HCT116 (cell line): ENCODE measurements around the gene DPYSL5. TPM values are rescaled to one million over a fixed set of nuclear protein-coding genes. Genes with fewer than 3 reads are reported as not detected.

Experiments used
- ATAC-seq: fragments of 200-7000 bp; cut with Tn5 transposase; 2 replicates; pipeline ENCODE4 v1.9.1; 2020; ENCODE audit warnings: mild to moderate bottlenecking, moderate library complexity
- BruUV-seq: library from RNA; stranded (reverse); fragments of 400-500 nt; replicated peaks from 2 replicates; lab custom pipeline; 2021; lab: Mats Ljungman, UMichigan
- CTCF ChIA-PET: fragments of 300-600 bp; sonication (Branson Sonifier 250); formaldehyde crosslinking; loops from one replicate; lab custom pipeline; 2021; ENCODE audit warnings: antibody characterized with exemption; lab: Charles Lee
- POLR2A ChIA-PET: fragments of 300-600, 350-600 bp; sonication (Branson Sonifier 250); formaldehyde crosslinking; loops from one replicate; lab custom pipeline; 2021; ENCODE audit warnings: antibody characterized with exemption; lab: Charles Lee
- RAD21 ChIA-PET, 2 experiments: fragments of 300-600 bp; sonication (Branson Sonifier 250); formaldehyde crosslinking; loops; one replicate each; lab custom pipeline; 2023; ENCODE audit warnings: low total read pairs in 2 of 2; ENCODE audit not compliant: uncharacterized antibody in 2 of 2, unreplicated experiment in 2 of 2, low non-redundant PET in 1 of 2; lab: Charles Lee
- DNase-seq: peaks from one replicate; pipeline ENCODE4 v3.0.0-alpha.2; 2010; ENCODE audit warnings: low read depth, low spot score
- H2AFZ ChIP-seq: fragments of 200-600 bp; shearing (Covaris generic), sonication (generic); 2 replicates; pipeline ENCODE4 v1.6.1; 2017; ENCODE audit warnings: low read depth, mixed run types, mixed read lengths, antibody characterized with exemption, low read length; ENCODE audit not compliant: poor library complexity, severe bottlenecking
- H3K27ac ChIP-seq: 2 replicates; pipeline ENCODE4 v1.5.1; 2012; ENCODE audit warnings: low read depth, low read length
- H3K27me3 ChIP-seq: fragments of 200-600 bp; sonication (generic); 2 replicates; pipeline ENCODE4 v1.6.1; 2016; ENCODE audit warnings: mixed run types, low read length, mixed read lengths; ENCODE audit not compliant: insufficient read depth
- H3K36me3 ChIP-seq, 2 experiments: fragments of 200-500 bp in 1 of 2; fragments of 200-600 bp in 1 of 2; sonication (Bioruptor generic) in 1 of 2; sonication (generic) in 1 of 2; 2 replicates each; pipeline versions ENCODE4 v1.5.1 to v1.6.1; 2014 to 2016; ENCODE audit warnings: low read length in 2 of 2, inconsistent platforms in 1 of 2, mixed read lengths in 1 of 2, mixed run types in 1 of 2; ENCODE audit not compliant: insufficient read depth in 2 of 2, control insufficient read depth in 1 of 2
- H3K4me1 ChIP-seq, 2 experiments: fragments of 200-600 bp in 1 of 2; sonication (generic) in 1 of 2; 2 replicates each; pipeline versions ENCODE4 v1.5.1 to v1.6.1; 2012 to 2017; ENCODE audit warnings: low read length in 2 of 2, inconsistent platforms in 1 of 2, mild to moderate bottlenecking in 1 of 2, mixed read lengths in 1 of 2, mixed run types in 1 of 2, moderate library complexity in 1 of 2; ENCODE audit not compliant: insufficient read depth in 2 of 2, control insufficient read depth in 1 of 2
- H3K4me2 ChIP-seq: fragments of 200-600 bp; sonication (generic); 2 replicates; pipeline ENCODE4 v1.6.1; 2017; ENCODE audit warnings: mixed run types, low read length, mixed read lengths
- H3K4me3 ChIP-seq, 2 experiments: fragments of 200-600 bp in 1 of 2; sonication (generic) in 1 of 2; replicated peaks in 1 of 2; 2 replicates each; pipeline ENCODE4 v1.5.1; 2011 to 2016; ENCODE audit warnings: low read length in 2 of 2, control low read depth in 1 of 2, low read depth in 1 of 2, mild to moderate bottlenecking in 1 of 2, mixed read lengths in 1 of 2, mixed run types in 1 of 2
- H3K79me2 ChIP-seq: fragments of 200-600 bp; sonication (generic); 2 replicates; pipeline ENCODE4 v1.6.1; 2017; ENCODE audit warnings: mild to moderate bottlenecking, mixed run types, low read length, moderate library complexity, mixed read lengths; ENCODE audit not compliant: insufficient read depth
- H3K9ac ChIP-seq: fragments of 200-600 bp; sonication (generic); 2 replicates; pipeline ENCODE4 v1.6.1; 2016; ENCODE audit warnings: low read length, mixed read lengths
- H3K9me2 ChIP-seq: fragments of 200-600 bp; sonication (generic), shearing (Covaris generic); 2 replicates; pipeline ENCODE4 v1.6.1; 2017; ENCODE audit warnings: mixed run types, mild to moderate bottlenecking, moderate library complexity; ENCODE audit not compliant: insufficient read depth
- H3K9me3 ChIP-seq, 2 experiments: fragments of 200-500 bp in 1 of 2; fragments of 200-600 bp in 1 of 2; sonication (Bioruptor generic) in 1 of 2; sonication (generic) in 1 of 2; 2 replicates each; pipeline ENCODE4 v1.6.1; 2014 to 2017; ENCODE audit warnings: low read length in 2 of 2, mixed read lengths in 2 of 2, inconsistent platforms in 1 of 2, low read depth in 1 of 2, mild to moderate bottlenecking in 1 of 2, mixed run types in 1 of 2, moderate library complexity in 1 of 2; ENCODE audit not compliant: control insufficient read depth in 1 of 2, insufficient read depth in 1 of 2
- H4K20me1 ChIP-seq: fragments of 200-600 bp; sonication (generic), shearing (Covaris generic); 2 replicates; pipeline ENCODE4 v1.6.1; 2017; ENCODE audit warnings: mixed run types, mild to moderate bottlenecking, moderate library complexity; ENCODE audit not compliant: insufficient read depth
- CBX3 ChIP-seq: IDR thresholded peaks from 2 replicates; pipeline ENCODE4 v1.6.1; 2012; ENCODE audit warnings: low read depth
- CTCF ChIP-seq, 3 experiments: fragments of 200-600 bp in 1 of 3; sonication (generic) in 1 of 3; IDR thresholded peaks in 2 of 3; conservative IDR thresholded peaks in 1 of 3; 2 replicates each; pipeline ENCODE4 v1.5.1; 2012 to 2017; ENCODE audit warnings: low read depth in 2 of 3, low read length in 2 of 3, antibody characterized with exemption in 1 of 3, borderline replicate concordance in 1 of 3, control low read depth in 1 of 3, mild to moderate bottlenecking in 1 of 3, mixed read lengths in 1 of 3, mixed run types in 1 of 3, moderate library complexity in 1 of 3; ENCODE audit not compliant: insufficient read depth in 1 of 3
- POLR2AphosphoS5 ChIP-seq: IDR thresholded peaks from 2 replicates; pipeline ENCODE4 v1.6.1; 2011; ENCODE audit warnings: mild to moderate bottlenecking, low read depth, low read length, moderate library complexity
- SP1 ChIP-seq: IDR thresholded peaks from 2 replicates; pipeline ENCODE4 v1.6.1; 2012; ENCODE audit warnings: low read depth
- TCF7L2 ChIP-seq: IDR thresholded peaks from 2 replicates; pipeline ENCODE4 v1.7.0; 2011; ENCODE audit warnings: borderline replicate concordance, inconsistent platforms; ENCODE audit not compliant: insufficient read depth, insufficient read length; ENCODE audit errors: extremely low read depth
- YY1 ChIP-seq: IDR thresholded peaks from 2 replicates; pipeline ENCODE4 v1.6.1; 2011; ENCODE audit warnings: low read length, low read depth, moderate library complexity, mild to moderate bottlenecking; ENCODE audit not compliant: insufficient replicate concordance; ENCODE audit errors: extremely low read depth
- ZFX ChIP-seq: fragments of 450-650 bp; IDR thresholded peaks from 2 replicates; pipeline ENCODE4 v1.6.1; 2017
- ZNF274 ChIP-seq: fragments of 200-500 bp; sonication (Bioruptor generic); IDR thresholded peaks from 2 replicates; pipeline ENCODE4 v1.6.1; 2014; ENCODE audit warnings: mild to moderate bottlenecking, low read depth, low read length, inconsistent platforms
- intact Hi-C: fragments of 100-400 bp; cut with micrococcal nuclease; formaldehyde crosslinking; loops from 2 replicates; pipeline ENCODE4 v1.10.0; 2022
- total RNA-seq: library from RNA; stranded (reverse); gene quantifications from one replicate; pipeline ENCODE4 v1.2.1, GENCODE V29; 2021; ENCODE audit not compliant: unreplicated experiment
- TF ChIP-seq, protein P1 (sequence below): IDR thresholded peaks from 2 replicates; pipeline ENCODE4 v1.6.1; 2012
- TF ChIP-seq, protein P2 (sequence below): IDR thresholded peaks from 2 replicates; pipeline ENCODE4 v1.6.1; 2011; ENCODE audit warnings: mild to moderate bottlenecking, low read length, moderate library complexity; ENCODE audit not compliant: insufficient replicate concordance; ENCODE audit errors: extremely low read depth

DPYSL5 gene
- total RNA-seq, 1 experiment from 2014 or later = 8.4 TPM

DNA sequence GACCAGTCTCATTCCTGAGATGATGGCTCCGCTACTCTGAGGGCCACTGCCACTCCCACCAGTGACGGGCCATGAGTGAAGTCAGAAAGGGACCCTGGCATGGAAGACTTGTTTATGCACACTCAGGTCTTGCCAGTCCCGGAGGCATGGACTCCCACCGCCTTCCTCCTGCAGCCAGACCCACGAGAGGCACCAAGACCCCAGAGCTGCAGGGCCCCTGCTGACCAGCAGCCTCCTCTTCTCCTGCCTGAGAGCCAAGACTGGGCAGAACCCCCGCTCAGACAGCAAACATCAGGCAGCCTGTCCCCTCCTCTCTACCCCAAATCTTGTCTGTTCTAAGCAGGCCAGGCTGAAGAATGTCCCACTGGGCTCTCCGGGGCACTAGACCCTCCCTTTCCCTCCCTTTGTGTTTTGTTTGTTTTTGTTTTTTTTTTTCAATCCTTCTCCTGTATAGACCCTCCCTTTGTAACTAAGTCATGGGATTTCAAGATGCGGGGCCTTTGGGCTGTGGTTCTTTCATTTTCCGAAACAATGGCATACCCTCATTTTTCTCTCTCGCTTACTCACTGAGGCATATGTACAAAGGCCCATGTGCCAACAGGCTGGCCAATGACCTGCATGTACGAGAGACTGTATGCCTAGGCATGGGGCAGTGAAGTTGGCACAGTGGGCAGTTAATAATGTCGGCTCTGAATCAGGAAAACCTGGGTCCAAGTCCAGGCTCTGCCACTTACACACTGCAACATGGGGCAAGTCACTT is 98.2 kb downstream of the DPYSL5 start:
- CTCF ChIA-PET = interaction anchor here (1.7 kb wide), 1 partner anchor 15 kb away, joined by 5 read pairs; no protein-coding TSS in a partner anchor
- no TSS peak for BruUV-seq

DNA sequence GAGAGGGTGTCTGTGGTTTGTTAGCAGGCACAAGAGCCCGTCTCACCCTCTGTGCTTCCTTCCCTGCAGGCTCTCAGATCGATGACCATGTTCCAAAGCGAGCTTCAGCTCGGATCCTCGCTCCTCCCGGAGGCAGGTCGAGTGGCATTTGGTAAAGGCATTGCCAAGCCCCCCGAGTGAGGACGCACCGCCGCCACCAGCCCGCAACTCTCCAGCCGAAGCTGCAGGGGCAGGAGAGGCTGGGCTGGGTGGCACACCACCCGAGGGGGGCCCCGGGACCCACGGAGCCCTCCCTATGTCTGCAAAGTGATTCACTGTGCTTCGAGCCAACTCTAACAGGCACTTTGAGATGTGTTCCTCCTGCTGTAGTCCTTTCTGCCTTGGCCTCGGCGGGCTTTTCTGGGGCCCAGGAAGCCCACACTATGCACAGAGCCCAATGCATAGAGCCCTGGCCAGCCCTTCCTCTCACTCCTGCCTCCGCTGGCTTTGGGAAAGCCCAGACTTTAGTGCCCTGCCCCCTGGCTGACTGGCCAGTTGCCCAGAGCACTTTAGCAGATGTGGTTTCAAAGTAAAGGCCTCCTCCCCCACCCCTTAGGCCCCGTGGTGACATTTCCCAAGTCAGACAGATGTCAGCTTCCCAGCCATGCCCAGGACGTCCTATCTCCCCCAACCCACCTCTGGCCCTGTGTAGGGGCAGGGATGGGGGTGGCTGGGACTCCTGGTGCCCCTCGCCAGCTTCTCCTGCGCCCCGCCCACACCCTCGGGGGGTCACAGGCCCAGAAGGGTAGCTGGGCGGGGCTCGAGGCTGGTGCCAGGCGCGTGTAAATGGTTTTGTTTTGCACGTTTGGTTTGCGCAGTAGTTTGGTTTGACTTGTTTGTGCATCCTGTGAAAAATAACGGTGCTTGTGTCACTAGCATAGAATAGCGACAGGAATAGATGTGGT is 99.2 kb downstream of the DPYSL5 start:
- no peaks in the 10 kb centered on the region for H4K20me1 ChIP-seq
- no peaks in the 10 kb centered on the region for H3K9me3 ChIP-seq
- H3K4me3 ChIP-seq = no peak overlapping the region
- ChIA-PET POLR2A (no interaction called here), RAD21 (no interaction called here), CTCF (interaction anchor here (1.7 kb wide), 1 partner anchor 15 kb away, joined by 5 read pairs; no protein-coding TSS in a partner anchor)
- H3K4me2 ChIP-seq = peak overlapping the region; percentile 32; the same call in 1 of the 2 replicates
- H3K27me3 ChIP-seq = no peaks in the 10 kb centered on the region
- H3K4me1 ChIP-seq = peaks cover 0 to 16% of the 10 kb centered on the region in 2 experiments; a peak in 3 of 4 replicates
- no peak overlapping the region for H3K9ac ChIP-seq
- DNase-seq (no peak), ATAC-seq (peak; percentile 24)
- H3K9me2 ChIP-seq = no peaks in the 10 kb centered on the region
- no peak overlapping the region for H2AFZ ChIP-seq
- intact Hi-C loops = no loop called here
- H3K79me2 ChIP-seq = no peaks in the 10 kb centered on the region
- no TSS peak for BruUV-seq
- no peaks in the 10 kb centered on the region for H3K36me3 ChIP-seq
- no peak overlapping the region for H3K27ac ChIP-seq
- TF ChIP-seq CBX3 = no peak
- TF ChIP-seq, protein P1, sequence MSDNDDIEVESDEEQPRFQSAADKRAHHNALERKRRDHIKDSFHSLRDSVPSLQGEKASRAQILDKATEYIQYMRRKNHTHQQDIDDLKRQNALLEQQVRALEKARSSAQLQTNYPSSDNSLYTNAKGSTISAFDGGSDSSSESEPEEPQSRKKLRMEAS = no peak
- no peak for TF ChIP-seq CTCF (IDR thresholded peaks at IDR 0.05 in 2 of 3, conservative IDR thresholded peaks at IDR 0.05 in 1 of 3; ENCODE audit: borderline replicate concordance in 1 of 3, insufficient read depth in 1 of 3, low read depth in 2 of 3, low read length in 2 of 3)
- no peak for TF ChIP-seq POLR2AphosphoS5
- no peak for TF ChIP-seq ZFX
- TF ChIP-seq ZNF274 = no peak
- TF ChIP-seq SP1 = no peak
- TF ChIP-seq, protein P2, sequence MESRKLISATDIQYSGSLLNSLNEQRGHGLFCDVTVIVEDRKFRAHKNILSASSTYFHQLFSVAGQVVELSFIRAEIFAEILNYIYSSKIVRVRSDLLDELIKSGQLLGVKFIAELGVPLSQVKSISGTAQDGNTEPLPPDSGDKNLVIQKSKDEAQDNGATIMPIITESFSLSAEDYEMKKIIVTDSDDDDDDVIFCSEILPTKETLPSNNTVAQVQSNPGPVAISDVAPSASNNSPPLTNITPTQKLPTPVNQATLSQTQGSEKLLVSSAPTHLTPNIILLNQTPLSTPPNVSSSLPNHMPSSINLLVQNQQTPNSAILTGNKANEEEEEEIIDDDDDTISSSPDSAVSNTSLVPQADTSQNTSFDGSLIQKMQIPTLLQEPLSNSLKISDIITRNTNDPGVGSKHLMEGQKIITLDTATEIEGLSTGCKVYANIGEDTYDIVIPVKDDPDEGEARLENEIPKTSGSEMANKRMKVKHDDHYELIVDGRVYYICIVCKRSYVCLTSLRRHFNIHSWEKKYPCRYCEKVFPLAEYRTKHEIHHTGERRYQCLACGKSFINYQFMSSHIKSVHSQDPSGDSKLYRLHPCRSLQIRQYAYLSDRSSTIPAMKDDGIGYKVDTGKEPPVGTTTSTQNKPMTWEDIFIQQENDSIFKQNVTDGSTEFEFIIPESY = no peak
- no peak for TF ChIP-seq YY1

More for the DNA sequence above, 98.2 kb downstream of the DPYSL5 start:
- Histone ChIP-seq H3K79me2 (no peaks in the 10 kb centered on the region), H2AFZ (no peak overlapping the region), H3K27me3 (no peaks in the 10 kb centered on the region), H3K9me3 (no peaks in the 10 kb centered on the region), H3K4me2 (no peak overlapping the region), H3K4me3 (no peak overlapping the region), H3K36me3 (no peaks in the 10 kb centered on the region), H4K20me1 (no peaks in the 10 kb centered on the region), H3K27ac (no peak overlapping the region), H3K4me1 (peaks cover 0 to 16% of the 10 kb centered on the region in 2 experiments; a peak in 3 of 4 replicates), H3K9me2 (no peaks in the 10 kb centered on the region), H3K9ac (no peak overlapping the region)
- POLR2A ChIA-PET = no interaction called here
- DNase-seq (no peak), ATAC-seq (no peak)
- intact Hi-C loops = no loop called here
- RAD21 ChIA-PET = no interaction called here
- TF ChIP-seq, protein P1 = no peak
- no peak for TF ChIP-seq TCF7L2
